Adipocyte (in vitro differentiated cells): ENCODE data around the gene SYNGR3.

Experiments
- DNase-seq: peaks from one replicate; pipeline ENCODE4 v3.0.0-alpha.2; 2015; ENCODE audit warnings: low read depth
- H3K27me3 ChIP-seq: replicated peaks from 2 replicates; pipeline ENCODE4 v1.7.0; 2013; ENCODE audit warnings: mild to moderate bottlenecking, low read length, moderate library complexity; ENCODE audit not compliant: control insufficient read depth, insufficient read depth
- H3K36me3 ChIP-seq: 2 replicates; pipeline ENCODE4 v1.7.0; 2013; ENCODE audit warnings: low read length, mild to moderate bottlenecking, moderate library complexity; ENCODE audit not compliant: control insufficient read depth, insufficient read depth, severe bottlenecking
- H3K4me1 ChIP-seq: 2 replicates; pipeline ENCODE4 v1.7.0; 2013; ENCODE audit warnings: mild to moderate bottlenecking, low read length, moderate library complexity; ENCODE audit not compliant: control insufficient read depth, insufficient read depth
- H3K4me3 ChIP-seq: 2 replicates; pipeline ENCODE4 v1.7.0; 2013; ENCODE audit warnings: mild to moderate bottlenecking, low read length, moderate library complexity
- H3K9ac ChIP-seq: 2 replicates; pipeline ENCODE4 v1.7.0; 2013; ENCODE audit warnings: mild to moderate bottlenecking, low read length, moderate library complexity
- H3K9me3 ChIP-seq: 2 replicates; pipeline ENCODE4 v1.7.0; 2013; ENCODE audit warnings: mild to moderate bottlenecking, low read length, moderate library complexity; ENCODE audit not compliant: control insufficient read depth

Gene SYNGR3

GRCh38 chr16:2024032-2024420 lies 34.3 kb downstream of the SYNGR3 start:
- peak overlapping the region; percentile 63 for H3K9ac ChIP-seq
- H3K4me3 ChIP-seq = no peak overlapping the region
- H3K36me3 ChIP-seq = no peaks in the 10 kb centered on the region
- no peaks in the 10 kb centered on the region for H3K9me3 ChIP-seq
- H3K27me3 ChIP-seq = peaks cover 4% of the 10 kb centered on the region
- DNase-seq = no peak
- peaks cover 16% of the 10 kb centered on the region for H3K4me1 ChIP-seq

DNA sequence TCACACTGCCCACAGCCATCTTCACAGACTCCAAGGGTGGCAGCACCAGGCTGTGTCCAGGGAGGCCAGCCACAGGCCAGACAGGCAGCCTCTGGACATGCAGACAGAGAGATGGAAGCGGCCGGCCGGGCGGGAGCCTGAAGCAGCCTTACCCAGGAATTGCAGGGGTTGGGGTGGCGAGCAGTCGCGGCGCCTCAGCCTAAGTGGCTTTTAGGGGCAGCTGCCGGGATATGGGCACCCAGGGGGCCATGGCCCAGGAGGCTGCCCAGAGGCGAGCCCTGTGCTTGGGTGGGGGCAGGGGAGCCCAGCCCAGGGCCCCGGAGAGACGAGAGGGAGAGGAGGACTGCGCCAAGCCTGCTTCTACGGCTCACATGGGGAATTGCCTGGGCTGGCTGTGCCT lies 35.5 kb downstream of the SYNGR3 start:
- H3K36me3 ChIP-seq = no peaks in the 10 kb centered on the region
- H3K4me3 ChIP-seq = no peak overlapping the region
- H3K27me3 ChIP-seq = no peaks in the 10 kb centered on the region
- no peaks in the 10 kb centered on the region for H3K9me3 ChIP-seq
- no peak for DNase-seq
- H3K4me1 ChIP-seq = peaks cover 16% of the 10 kb centered on the region
- no peak overlapping the region for H3K9ac ChIP-seq

DNA sequence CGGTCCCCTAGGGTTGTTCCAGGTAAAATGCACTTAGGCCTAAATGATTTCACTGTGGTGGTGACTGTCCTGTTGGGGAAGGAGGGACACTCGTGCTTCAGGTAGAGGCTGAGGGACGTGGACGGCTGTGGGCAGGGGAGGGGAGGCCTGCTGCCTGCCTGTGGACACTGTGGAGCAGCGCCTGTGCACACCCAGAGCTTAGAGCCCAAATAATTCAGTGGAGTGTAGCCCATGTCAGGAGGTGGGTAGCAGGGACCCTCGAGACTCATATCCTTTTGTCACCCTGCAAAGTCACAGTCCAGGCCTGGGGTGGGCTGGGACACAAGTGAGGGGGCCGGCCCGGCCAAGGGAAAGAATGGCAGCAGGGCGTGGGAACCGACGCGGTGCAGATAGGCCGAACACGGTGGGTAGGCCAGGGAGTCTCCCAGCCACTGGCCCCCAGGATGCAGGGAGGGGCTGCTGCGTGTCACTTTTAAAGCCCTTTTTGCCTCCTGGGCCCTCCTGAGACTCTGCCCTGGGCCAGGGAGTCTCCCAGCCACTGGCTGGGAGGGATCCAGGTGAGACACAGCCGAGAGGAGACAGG lies 36.2 kb downstream of the SYNGR3 start:
- H3K36me3 ChIP-seq = no peaks in the 10 kb centered on the region
- peaks cover 16% of the 10 kb centered on the region for H3K4me1 ChIP-seq
- no peaks in the 10 kb centered on the region for H3K27me3 ChIP-seq
- DNase-seq = no peak
- H3K9me3 ChIP-seq = no peaks in the 10 kb centered on the region
- peak overlapping the region; percentile 52 for H3K4me3 ChIP-seq
- peak overlapping the region; percentile 62 for H3K9ac ChIP-seq

- Histone ChIP-seq H3K4me3 (peak within 1 kb of the TSS; percentile 79), H3K27me3 (no peaks in the 10 kb centered on the region), H3K4me1 (peaks cover 16% of the 10 kb centered on the region), H3K9me3 (no peaks in the 10 kb centered on the region), H3K36me3 (no peaks in the 10 kb centered on the region), H3K9ac (peak within 1 kb of the TSS; percentile 62)
- DNase-seq = peak; percentile 77
Measured at GRCh38 chr16:2026461-2027023, 36.8 kb downstream of the SYNGR3 start, which contains the start of gene NHERF2. NHERF2 (plus strand) TSS chr16:2026902; CDS start chr16:2027006, 104 bp downstream.

- DNase-seq = peak; percentile 55
- no peaks in the 10 kb centered on the region for H3K36me3 ChIP-seq
- H3K27me3 ChIP-seq = no peaks in the 10 kb centered on the region
- peak overlapping the region; percentile 54 for H3K9ac ChIP-seq
- H3K4me1 ChIP-seq = peaks cover 16% of the 10 kb centered on the region
- H3K9me3 ChIP-seq = no peaks in the 10 kb centered on the region
- H3K4me3 ChIP-seq = peak overlapping the region; percentile 79
Measured at GRCh38 chr16:2027024-2028010, 37.5 kb downstream of the SYNGR3 start.

DNA sequence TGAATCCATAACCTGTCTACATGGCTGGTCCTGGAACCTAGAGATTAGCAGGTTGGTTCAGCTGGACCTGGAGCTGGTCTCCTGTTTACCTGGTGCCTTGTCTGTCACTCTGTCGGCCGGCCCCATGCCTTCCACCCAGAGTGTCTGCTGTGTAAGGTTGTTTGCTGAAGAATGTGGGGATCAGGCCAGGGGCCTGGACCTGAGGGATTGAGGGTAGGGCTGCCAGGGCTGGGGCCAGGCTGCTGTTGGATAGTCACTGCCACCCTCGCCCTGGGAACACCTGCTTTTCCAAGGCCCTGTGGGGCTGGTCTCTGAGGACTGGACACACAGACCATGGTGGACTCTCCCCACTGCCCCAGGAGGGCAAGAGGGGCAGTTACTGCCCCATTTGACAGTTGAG lies 38.4 kb downstream of the SYNGR3 start:
- Histone ChIP-seq H3K36me3 (no peaks in the 10 kb centered on the region), H3K9me3 (no peaks in the 10 kb centered on the region), H3K4me3 (peak overlapping the region; percentile 79), H3K4me1 (peaks cover 12% of the 10 kb centered on the region), H3K9ac (no peak overlapping the region), H3K27me3 (no peaks in the 10 kb centered on the region)
- DNase-seq = no peak

- Histone ChIP-seq H3K9me3 (no peaks in the 10 kb centered on the region), H3K27me3 (no peaks in the 10 kb centered on the region), H3K9ac (no peak overlapping the region), H3K4me1 (peaks cover 17% of the 10 kb centered on the region), H3K36me3 (no peaks in the 10 kb centered on the region), H3K4me3 (no peak overlapping the region)
- no peak for DNase-seq
Measured at GRCh38 chr16:2028620-2029220, 39.0 kb downstream of the SYNGR3 start.

DNA sequence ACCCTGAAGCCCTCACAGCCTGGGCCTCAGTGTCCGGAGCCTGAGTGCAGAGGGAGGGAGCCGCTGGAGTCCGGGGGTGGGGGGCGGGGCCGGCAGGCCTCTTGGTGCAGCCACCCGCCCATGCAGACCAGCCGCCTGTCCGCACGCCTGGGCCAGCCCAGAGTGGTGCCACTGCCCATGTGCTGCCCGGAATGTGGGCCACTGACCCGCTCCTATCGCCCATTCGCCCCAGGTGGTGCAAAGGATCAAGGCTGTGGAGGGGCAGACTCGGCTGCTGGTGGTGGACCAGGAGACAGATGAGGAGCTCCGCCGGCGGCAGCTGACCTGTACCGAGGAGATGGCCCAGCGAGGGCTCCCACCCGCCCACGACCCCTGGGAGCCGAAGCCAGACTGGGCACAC lies 39.6 kb downstream of the SYNGR3 start:
- peaks cover 22% of the 10 kb centered on the region for H3K4me1 ChIP-seq
- no peaks in the 10 kb centered on the region for H3K27me3 ChIP-seq
- H3K9me3 ChIP-seq = no peaks in the 10 kb centered on the region
- no peak for DNase-seq
- no peak overlapping the region for H3K4me3 ChIP-seq
- no peak overlapping the region for H3K9ac ChIP-seq
- H3K36me3 ChIP-seq = no peaks in the 10 kb centered on the region

- Histone ChIP-seq H3K9ac (no peak overlapping the region), H3K27me3 (no peaks in the 10 kb centered on the region), H3K4me3 (no peak overlapping the region), H3K9me3 (no peaks in the 10 kb centered on the region), H3K4me1 (peaks cover 27% of the 10 kb centered on the region), H3K36me3 (no peaks in the 10 kb centered on the region)
- no peak for DNase-seq
Measured at GRCh38 chr16:2030036-2030435, 40.3 kb downstream of the SYNGR3 start.

DNA sequence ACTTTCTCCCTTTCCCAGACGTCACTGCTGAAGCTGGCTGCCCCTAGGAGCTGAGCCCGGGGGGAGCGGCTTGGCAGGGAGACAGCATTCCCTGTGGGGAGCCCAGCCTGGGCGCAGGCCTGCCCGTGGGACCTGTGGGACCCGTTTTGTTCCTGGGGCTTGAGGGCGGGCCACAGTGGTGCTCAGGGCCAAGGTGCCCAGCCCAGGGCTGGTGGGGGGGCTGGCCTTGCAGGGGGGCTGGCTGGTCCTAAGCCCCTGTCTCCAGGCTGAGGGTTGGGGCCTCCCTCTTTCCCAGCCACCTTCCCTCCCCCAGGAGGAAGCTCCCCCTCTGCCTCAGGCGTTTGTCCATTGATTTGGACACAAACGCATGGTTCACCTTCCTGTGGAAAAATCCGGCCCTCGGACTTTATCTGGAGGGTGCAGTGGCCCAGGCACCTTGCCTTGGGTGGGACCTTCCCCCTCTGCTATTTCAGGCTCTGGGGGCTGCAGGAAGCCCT lies 41.4 kb downstream of the SYNGR3 start:
- no peaks in the 10 kb centered on the region for H3K9me3 ChIP-seq
- no peak overlapping the region for H3K4me3 ChIP-seq
- no peak for DNase-seq
- no peak overlapping the region for H3K9ac ChIP-seq
- H3K4me1 ChIP-seq = peaks cover 38% of the 10 kb centered on the region
- H3K36me3 ChIP-seq = no peaks in the 10 kb centered on the region
- H3K27me3 ChIP-seq = no peaks in the 10 kb centered on the region
